T-helper 2 cell (primary cell): ENCODE results near the gene CD247.

Source experiments
- DNase-seq, 5 experiments: peaks; one replicate each; pipeline versions ENCODE4 v3.0.0 to v3.0.0-alpha.2; 2012 to 2022

Gene CD247

DNA sequence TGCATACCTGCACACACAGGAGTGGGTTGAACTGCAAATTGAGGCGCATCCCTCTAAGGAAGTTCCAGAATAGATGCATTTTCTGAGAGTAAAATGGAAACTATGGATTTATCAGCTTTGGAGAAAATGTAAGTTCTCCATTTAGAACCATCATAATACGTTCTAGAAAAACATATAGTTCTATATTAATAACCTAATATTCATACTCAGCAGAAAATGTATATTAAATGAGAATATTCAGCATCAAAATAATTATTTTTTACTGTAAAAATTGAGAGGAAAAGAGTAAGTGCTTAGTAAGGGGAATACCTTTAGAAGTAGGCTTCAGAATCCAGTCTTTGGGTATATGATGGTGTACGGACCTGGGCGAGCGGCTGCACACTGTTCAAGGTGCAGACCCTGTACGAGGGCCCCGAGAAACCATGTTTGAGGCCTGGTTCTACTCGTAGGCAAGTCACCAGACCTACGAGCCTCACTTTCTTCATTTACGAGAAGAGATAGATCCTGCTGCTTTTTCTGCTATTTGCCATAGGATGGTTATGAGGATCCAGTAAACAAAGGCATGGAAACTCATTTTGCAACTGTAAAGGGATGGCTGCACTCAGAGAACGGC is 6.8 kb downstream of the CD247 start:
- DNase-seq: no peak

GRCh38 chr1:167510881-167511280 is 7.4 kb downstream of the CD247 start:
- DNase-seq: no peak

DNA sequence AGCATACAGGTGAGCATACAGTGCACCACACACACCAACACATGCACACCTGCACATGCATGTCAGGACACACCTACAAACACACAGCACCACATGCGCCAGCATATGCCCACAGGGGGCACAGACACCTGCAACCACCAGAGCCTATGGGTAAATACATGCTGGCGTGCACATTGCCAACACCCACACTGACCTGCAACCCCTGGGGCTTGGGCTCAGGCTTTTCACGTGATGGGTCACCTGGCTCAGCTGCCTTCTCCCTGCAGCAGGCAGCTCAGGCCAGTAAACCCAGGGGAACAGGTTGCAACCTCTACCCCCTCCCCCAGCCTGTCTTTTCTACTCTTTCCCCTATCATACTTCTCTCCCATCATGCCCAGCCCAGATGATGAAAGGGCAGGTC is 8.1 kb downstream of the CD247 start:
- DNase-seq: no peak

DNA sequence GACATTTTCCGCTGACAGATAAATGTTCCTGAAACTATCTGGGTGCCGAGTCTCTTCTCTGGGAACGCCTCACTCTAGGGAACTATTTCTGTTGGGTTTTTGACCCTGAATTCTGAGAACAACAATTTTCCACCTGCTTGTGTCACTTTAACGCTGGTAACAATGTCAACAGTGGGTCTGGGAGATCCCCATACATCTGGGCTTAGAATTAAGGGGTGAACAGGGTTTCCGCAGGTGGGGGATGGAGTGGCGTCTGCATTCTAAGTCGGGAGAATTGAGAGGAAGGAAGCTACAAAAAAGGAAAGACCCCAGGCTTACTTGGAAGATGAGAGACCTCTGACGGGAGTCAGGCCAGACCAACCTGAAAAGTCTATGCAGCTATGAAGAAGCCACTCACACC is 8.7 kb downstream of the CD247 start:
- no peak for DNase-seq

DNA sequence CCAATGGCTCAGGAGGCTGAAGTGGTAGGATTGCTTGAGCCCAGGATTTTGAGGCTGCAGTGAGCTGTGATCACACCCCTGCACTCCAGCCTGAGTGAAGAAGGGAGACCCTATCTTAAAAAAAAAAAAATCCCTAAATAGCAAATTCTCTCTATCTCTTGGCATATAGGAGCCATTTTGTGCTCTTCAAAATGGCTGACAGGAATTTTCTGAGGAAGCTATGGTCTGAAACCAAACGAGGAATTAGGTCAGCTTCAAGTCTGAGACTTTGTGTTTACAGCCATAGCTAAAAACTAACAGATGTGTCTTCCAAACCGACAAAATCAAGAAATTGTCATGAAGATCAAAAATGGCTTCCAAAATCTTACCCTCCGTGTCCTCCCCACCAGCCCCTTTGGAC is 10.6 kb downstream of the CD247 start:
- no peak for DNase-seq

GRCh38 chr1:167504467-167504827 is 13.9 kb downstream of the CD247 start:
- DNase-seq: no peak

- DNase-seq: no peak
These were observed 14.5 kb downstream of the CD247 start for GRCh38 chr1:167503626-167504466.

DNA sequence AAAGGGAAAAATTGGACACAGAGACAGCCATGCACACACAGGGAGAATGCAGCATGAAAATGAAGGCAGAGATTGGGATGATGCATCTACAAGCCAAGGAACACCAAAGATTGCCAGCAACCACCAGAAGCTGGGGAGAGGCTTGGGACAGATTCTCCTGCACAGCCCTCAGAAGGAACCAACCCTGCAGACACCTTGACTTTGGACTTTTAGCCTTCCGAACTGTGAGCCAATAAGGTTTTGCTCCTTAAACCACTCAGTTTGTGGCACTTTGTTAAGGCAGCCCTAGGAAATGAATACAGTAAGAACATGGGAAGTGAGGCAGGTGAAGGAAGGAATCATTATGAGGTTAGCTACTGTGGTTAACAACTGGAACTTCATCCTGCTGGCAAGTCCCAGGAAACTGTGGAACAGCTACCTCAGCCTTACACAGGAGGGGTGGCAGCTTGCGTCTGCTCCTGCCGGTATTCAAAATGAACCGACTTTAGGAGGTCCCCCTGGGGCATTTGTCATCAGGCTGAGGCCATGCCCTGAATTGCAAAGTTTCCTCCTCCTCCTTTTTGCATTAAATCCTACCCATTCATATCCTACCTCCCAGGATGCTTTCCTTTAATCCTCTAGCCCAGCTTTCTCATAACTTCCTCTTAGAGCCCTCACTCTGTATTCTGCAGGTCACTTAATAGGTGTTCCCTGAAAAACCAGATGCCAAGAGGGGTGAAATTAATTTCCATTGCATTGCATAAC is 15.4 kb downstream of the CD247 start:
- DNase-seq: no peak

- DNase-seq: peak in 1 of 5 experiments; percentile 44
These were observed 16.2 kb downstream of the CD247 start for GRCh38 chr1:167502192-167502551.

DNA sequence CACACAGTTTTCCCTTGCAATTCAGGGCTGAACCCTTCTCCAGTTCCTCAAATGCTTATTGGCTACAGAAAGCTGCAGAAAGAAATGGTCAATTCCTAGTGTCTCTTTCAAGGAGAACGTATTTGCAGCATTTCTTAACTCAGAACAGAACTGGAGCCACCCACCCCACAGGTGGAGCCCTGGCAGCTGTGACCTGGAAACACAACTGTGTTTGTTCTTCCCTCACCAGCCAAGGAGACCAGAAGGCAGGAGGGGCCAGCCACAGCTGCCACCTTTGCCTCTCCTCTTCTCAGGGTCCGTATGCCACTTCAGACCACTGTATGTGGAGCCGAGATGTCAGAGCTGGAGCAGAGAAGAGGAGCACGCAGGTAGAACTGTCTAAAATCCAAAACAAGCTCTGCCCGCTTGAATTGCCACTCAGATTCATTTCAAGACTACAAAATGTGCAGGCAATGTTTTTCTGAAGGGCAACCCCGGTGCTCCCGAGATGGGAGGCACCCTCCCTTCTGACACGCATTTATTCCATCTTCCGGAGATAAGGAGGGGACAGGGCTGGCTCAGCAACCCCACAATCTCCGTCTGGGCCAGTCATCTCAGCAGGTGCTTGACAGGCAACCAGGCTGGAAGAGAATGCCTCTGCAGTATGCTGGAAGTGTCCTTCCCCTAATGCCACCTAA is 16.7 kb downstream of the CD247 start:
- DNase-seq: peak in 2 of 5 experiments; percentile 41 to 66

GRCh38 chr1:167500283-167500860 is 18.0 kb downstream of the CD247 start:
- peak in 1 of 5 experiments; percentile 67 for DNase-seq

DNA sequence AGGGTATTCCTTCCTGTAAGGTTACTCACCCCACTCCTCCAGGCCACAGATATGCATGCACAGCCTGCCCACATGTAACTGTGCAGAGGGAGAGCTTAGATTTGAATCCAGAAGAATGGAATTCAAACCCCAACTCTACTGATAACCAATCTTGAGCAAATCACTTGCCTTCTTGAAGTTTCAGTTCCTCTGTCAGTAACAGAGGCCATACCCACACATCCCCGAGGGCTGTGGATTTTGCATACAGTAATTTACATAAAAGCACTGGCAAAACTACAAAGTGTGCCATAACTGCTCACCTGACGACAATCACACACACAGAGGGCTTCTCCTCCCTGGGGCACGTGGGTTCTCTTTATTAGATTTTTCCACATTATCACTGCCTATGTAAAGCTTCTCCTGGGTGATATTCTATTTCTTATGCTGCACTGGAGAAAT is 18.6 kb downstream of the CD247 start:
- DNase-seq: peak in 1 of 5 experiments; percentile 62

- peak in 1 of 5 experiments; percentile 18 for DNase-seq
These were observed 19.2 kb downstream of the CD247 start for GRCh38 chr1:167499106-167499505.

DNA sequence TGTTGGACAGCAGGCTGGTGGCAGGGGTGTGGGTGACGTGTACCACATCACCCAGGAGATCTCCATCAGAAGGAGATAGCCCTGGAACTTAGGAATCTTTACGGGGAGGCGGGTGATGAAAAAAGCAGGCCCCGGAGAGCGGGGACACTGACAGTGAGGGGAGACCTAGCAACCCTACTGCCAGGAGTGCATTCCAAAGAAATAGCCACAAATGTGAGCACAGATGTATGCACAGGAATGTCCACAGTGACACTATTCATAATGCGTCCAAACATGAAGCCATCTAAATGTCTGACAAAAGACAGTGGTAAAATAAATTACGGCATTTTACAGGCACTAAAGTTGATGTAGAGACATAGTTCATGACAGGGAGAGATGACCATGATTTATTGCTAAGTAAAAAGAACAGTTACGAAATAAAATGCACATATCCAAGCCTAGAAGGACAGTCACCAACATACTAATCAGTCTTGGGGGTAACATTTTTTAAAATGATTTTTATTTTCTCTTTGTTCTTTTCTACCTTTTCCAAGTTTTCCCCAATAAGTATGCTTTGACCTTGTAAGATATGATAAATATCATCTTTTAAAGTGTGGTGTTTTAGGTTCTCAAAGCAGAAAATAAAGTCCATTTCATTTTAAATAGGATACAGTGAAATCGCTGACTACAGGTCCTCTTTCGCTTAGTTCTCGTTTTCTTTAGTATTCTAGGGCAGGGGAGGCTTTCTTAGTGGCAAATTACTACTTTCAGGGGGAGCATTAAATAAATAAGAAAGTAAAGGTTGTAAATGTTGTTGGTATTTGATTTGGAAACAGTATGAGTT is 21.3 kb downstream of the CD247 start:
- no peak for DNase-seq

DNA sequence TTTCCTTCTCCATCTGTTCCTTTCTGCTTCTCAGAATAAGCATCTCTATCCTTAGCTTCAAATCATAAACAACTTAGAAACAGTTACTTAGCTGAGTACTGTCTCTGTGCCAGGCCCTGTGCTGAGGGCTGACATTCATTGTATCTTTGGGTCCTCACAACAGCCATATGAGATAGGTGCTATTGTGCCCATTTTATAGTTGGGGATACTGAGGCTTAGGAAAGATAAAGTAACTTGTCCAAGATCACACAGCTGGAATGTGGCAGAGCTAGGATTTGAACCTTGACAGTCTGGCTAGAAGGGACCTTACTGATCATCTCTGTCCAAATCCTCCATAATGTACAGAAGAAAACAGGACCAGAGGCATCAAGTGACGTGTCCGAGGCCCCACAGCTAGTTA is 25.0 kb downstream of the CD247 start:
- no peak for DNase-seq

GRCh38 chr1:167492481-167492910 is 25.8 kb downstream of the CD247 start:
- DNase-seq: peak in 3 of 5 experiments; percentile 23 to 74 (median 27)

- peak in 2 of 5 experiments; percentile 56 to 59 for DNase-seq
These were observed 26.5 kb downstream of the CD247 start for GRCh38 chr1:167491586-167492461.

DNA sequence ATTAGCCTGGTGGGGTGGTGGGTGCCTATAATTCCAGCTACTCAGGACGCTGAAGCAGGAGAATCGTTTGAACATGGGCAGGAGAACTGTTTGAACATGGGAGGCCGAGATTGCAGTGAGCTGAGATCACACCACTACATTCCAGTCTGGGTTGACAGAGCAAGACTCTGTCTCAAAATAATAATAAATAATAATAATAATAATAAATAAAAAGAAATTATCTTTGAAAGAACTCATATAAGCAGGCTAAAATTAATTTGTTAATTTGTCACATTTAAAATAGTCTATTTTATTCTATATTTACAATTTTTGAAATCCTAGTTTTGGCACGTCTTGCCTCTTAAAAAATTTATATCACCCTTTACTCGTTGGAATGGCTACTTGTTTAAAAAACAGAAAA is 27.6 kb downstream of the CD247 start:
- no peak for DNase-seq

GRCh38 chr1:167489571-167490340 is 28.6 kb downstream of the CD247 start:
- peak in 3 of 5 experiments; percentile 21 to 52 (median 46) for DNase-seq

DNA sequence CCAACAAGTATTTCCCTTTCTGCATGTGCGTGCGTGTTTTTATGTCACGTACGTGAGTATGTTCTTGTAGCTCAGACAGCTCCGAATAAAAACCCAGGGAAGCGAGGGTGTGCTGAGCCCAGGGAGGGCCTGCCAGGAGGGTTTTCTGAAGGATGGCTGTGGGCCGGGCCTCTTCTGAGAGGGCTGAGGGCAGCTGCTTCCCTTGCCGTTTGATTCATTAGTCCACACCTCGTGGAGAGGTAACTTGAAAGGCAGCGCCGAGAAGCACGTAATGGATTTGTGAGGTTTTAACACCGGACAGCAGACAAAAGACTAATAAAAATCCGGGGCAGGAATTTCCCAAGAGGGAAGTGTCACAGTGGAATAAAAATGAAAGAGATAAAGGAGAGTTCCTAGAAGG is 29.5 kb downstream of the CD247 start:
- DNase-seq: no peak
